22Rv1 (cell line): ENCODE data around the gene TMPRSS15.

Source experiments
- ZFX ChIP-seq: fragments of 450-650 bp; IDR thresholded peaks from 2 replicates; pipeline ENCODE4 v1.6.1; 2017; ENCODE audit warnings: antibody characterized with exemption, borderline replicate concordance
- TF ChIP-seq, protein P1 (sequence below): fragments of 450-650 bp; IDR thresholded peaks from 2 replicates; pipeline ENCODE4 v1.5.1; 2017; ENCODE audit warnings: mild to moderate bottlenecking

DNA sequence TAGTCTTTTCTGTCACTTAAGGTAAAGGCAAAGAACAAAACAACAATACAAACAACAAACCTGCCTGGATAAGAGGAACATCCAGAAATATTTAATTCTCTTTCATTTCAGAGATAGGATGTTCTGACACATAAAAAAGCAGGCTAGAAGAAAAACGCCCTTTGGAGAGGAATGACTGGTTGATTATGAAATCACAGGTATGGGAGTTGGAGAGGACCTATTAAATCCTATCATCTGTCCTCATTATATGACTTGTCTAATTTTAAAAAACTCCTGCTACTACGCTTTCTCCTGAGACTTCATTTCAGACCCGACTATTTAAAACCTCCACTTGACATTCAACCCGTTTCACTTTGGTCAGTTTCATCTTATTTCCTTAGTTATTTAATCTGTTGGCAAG, 54.1 kb downstream of the TMPRSS15 start:
- TF ChIP-seq, protein P1, sequence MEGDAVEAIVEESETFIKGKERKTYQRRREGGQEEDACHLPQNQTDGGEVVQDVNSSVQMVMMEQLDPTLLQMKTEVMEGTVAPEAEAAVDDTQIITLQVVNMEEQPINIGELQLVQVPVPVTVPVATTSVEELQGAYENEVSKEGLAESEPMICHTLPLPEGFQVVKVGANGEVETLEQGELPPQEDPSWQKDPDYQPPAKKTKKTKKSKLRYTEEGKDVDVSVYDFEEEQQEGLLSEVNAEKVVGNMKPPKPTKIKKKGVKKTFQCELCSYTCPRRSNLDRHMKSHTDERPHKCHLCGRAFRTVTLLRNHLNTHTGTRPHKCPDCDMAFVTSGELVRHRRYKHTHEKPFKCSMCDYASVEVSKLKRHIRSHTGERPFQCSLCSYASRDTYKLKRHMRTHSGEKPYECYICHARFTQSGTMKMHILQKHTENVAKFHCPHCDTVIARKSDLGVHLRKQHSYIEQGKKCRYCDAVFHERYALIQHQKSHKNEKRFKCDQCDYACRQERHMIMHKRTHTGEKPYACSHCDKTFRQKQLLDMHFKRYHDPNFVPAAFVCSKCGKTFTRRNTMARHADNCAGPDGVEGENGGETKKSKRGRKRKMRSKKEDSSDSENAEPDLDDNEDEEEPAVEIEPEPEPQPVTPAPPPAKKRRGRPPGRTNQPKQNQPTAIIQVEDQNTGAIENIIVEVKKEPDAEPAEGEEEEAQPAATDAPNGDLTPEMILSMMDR: no peak
- TF ChIP-seq ZFX: no peak
